H1 (cell line): Measurements from ENCODE around the gene CNTN6. TPM values are rescaled to one million over a fixed set of nuclear protein-coding genes. Genes with fewer than 3 reads are reported as not detected.

Source experiments
- KDM4A ChIP-seq: IDR thresholded peaks from one replicate; pipeline ENCODE4 v1.7.1; 2012; ENCODE audit warnings: low read depth, mild to moderate bottlenecking, moderate library complexity, low read length, inconsistent platforms; ENCODE audit not compliant: severe bottlenecking
- RBBP5 ChIP-seq: IDR thresholded peaks from 2 replicates; pipeline ENCODE4 v1.7.1; 2012; ENCODE audit warnings: low read depth, mild to moderate bottlenecking, inconsistent platforms, low read length, moderate library complexity, borderline replicate concordance
- USF2 ChIP-seq: IDR thresholded peaks from 2 replicates; pipeline ENCODE4 v1.6.1; 2011; ENCODE audit warnings: low read length, improper control_type of control experiment
- polyA plus RNA-seq, 7 experiments: library from polyadenylated mRNA; depleted of rRNA in 3 of 7; stranded (reverse) in 5 of 7; unstranded in 2 of 7; fragments of >200 nt in 5 of 7; fragments of 200-250 nt in 2 of 7; gene quantifications; 1 replicate in 5 of 7; 2 replicates in 1 of 7; 4 replicates in 1 of 7; pipeline versions ENCODE4 v1.2.1 to v1.2.3, GENCODE V29; 2011 to 2013; ENCODE audit warnings: missing spikeins in 2 of 7, mixed read lengths in 2 of 7
- total RNA-seq: library from RNA; stranded (reverse); fragmentation: NEBNext Ultra II Directional; extraction: Animal tissue kit (Norgen Biotek cat#: 25700); gene quantifications from 2 replicates; pipeline ENCODE4 v1.2.1, GENCODE V29; 2021
- TF ChIP-seq, protein P1 (sequence below): IDR thresholded peaks from 2 replicates; pipeline ENCODE4 v1.6.1; 2012; ENCODE audit warnings: inconsistent platforms

The CNTN6 gene
- total and polyA plus RNA-seq, 2 of the 8 experiments (the other 6 are each of a cell fraction or from before 2014, with no cell fraction given), result not detected

- TF ChIP-seq USF2 (no peak), RBBP5 (no peak), KDM4A (no peak)
- TF ChIP-seq, protein P1, sequence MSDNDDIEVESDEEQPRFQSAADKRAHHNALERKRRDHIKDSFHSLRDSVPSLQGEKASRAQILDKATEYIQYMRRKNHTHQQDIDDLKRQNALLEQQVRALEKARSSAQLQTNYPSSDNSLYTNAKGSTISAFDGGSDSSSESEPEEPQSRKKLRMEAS, result no peak
- TF ChIP-seq, all 59 proteins: peak for 0
These were observed 301.4 kb downstream of the CNTN6 start (continued) for GRCh38 chr3:1394188-1394587.
